Neuronal stem cell (in vitro differentiated cells): ENCODE data around the gene PHLDA1.

Experiments used
- DNase-seq: peaks from one replicate; pipeline ENCODE4 v3.0.0-alpha.2; 2013; ENCODE audit warnings: low spot score
- H2AFZ ChIP-seq: one replicate; pipeline ENCODE4 v1.6.1; 2013; ENCODE audit warnings: mild to moderate bottlenecking, low read length, inconsistent platforms
- H2AK5ac ChIP-seq: 2 replicates; pipeline ENCODE4 v1.6.1; 2013; ENCODE audit warnings: low read depth, mild to moderate bottlenecking, inconsistent platforms, low read length, moderate library complexity, mixed read lengths
- H2BK120ac ChIP-seq: 2 replicates; pipeline ENCODE4 v1.6.1; 2013; ENCODE audit warnings: low read depth, mild to moderate bottlenecking, inconsistent platforms, low read length, moderate library complexity, mixed read lengths
- H2BK12ac ChIP-seq: one replicate; pipeline ENCODE4 v1.6.1; 2013; ENCODE audit warnings: low read length, inconsistent platforms
- H2BK15ac ChIP-seq: 2 replicates; pipeline ENCODE4 v1.6.1; 2013; ENCODE audit warnings: mild to moderate bottlenecking, low read length, inconsistent platforms, mixed read lengths
- H2BK5ac ChIP-seq: one replicate; pipeline ENCODE4 v1.6.1; 2013; ENCODE audit warnings: inconsistent platforms, mild to moderate bottlenecking, low read length, moderate library complexity
- H3K14ac ChIP-seq: one replicate; pipeline ENCODE4 v1.6.1; 2013; ENCODE audit warnings: low read length, inconsistent platforms
- H3K18ac ChIP-seq: 2 replicates; pipeline ENCODE4 v1.6.1; 2013; ENCODE audit warnings: low read length, inconsistent platforms
- H3K23ac ChIP-seq: 2 replicates; pipeline ENCODE4 v1.6.1; 2013; ENCODE audit warnings: low read depth, mild to moderate bottlenecking, mixed read lengths, low read length, inconsistent platforms; ENCODE audit not compliant: poor library complexity
- H3K27ac ChIP-seq: replicated peaks from 3 replicates; pipeline ENCODE4 v1.5.1; 2013; ENCODE audit warnings: low read length, inconsistent platforms
- H3K27me3 ChIP-seq, 3 experiments: 2 replicates each; pipeline ENCODE4 v1.6.1; 2013; ENCODE audit warnings: low read length in 3 of 3, mild to moderate bottlenecking in 2 of 3, inconsistent platforms in 1 of 3, low read depth in 1 of 3, mixed read lengths in 1 of 3, moderate library complexity in 1 of 3; ENCODE audit not compliant: control insufficient read depth in 3 of 3, insufficient read depth in 3 of 3
- H3K36me3 ChIP-seq, 2 donors: replicated peaks in 1 of 2; 2 replicates each; pipeline ENCODE4 v1.6.1; 2013; ENCODE audit warnings: low read length in 2 of 2; ENCODE audit not compliant: control insufficient read depth in 2 of 2, insufficient read depth in 2 of 2
- H3K4ac ChIP-seq: 2 replicates; pipeline ENCODE4 v1.6.1; 2013; ENCODE audit warnings: inconsistent platforms, mild to moderate bottlenecking, low read length, moderate library complexity
- H3K4me1 ChIP-seq, 2 donors: 1 replicate in 1 of 2; 2 replicates in 1 of 2; pipeline ENCODE4 v1.6.1; 2013; ENCODE audit warnings: low read length in 2 of 2, low read depth in 1 of 2; ENCODE audit not compliant: control insufficient read depth in 2 of 2, insufficient read depth in 1 of 2
- H3K4me2 ChIP-seq: one replicate; pipeline ENCODE4 v1.6.1; 2013; ENCODE audit warnings: mild to moderate bottlenecking, low read length, inconsistent platforms; ENCODE audit not compliant: insufficient read depth, poor library complexity, severe bottlenecking
- H3K4me3 ChIP-seq, 2 donors: 2 replicates each; pipeline ENCODE4 v1.5.1; 2013; ENCODE audit warnings: low read length in 2 of 2, mild to moderate bottlenecking in 2 of 2, inconsistent platforms in 1 of 2, moderate library complexity in 1 of 2
- H3K79me1 ChIP-seq: one replicate; pipeline ENCODE4 v1.6.1; 2013; ENCODE audit warnings: low read depth, mild to moderate bottlenecking, inconsistent platforms, low read length, moderate library complexity
- H3K9ac ChIP-seq: one replicate; pipeline ENCODE4 v1.6.1; 2013; ENCODE audit warnings: mild to moderate bottlenecking, low read depth, low read length, inconsistent platforms; ENCODE audit not compliant: poor library complexity
- H3K9me3 ChIP-seq, 2 donors: replicated peaks in 1 of 2; 2 replicates each; pipeline versions ENCODE3 to v1.6.1; 2013; ENCODE audit warnings: low read length in 2 of 2, mild to moderate bottlenecking in 2 of 2, inconsistent platforms in 1 of 2, low read depth in 1 of 2, mixed read lengths in 1 of 2, moderate library complexity in 1 of 2; ENCODE audit not compliant: control insufficient read depth in 2 of 2, insufficient read depth in 1 of 2
- H4K8ac ChIP-seq: one replicate; pipeline ENCODE4 v1.6.1; 2013; ENCODE audit warnings: low read depth, mild to moderate bottlenecking, inconsistent platforms, low read length, moderate library complexity
- H4K91ac ChIP-seq: one replicate; pipeline ENCODE4 v1.6.1; 2013; ENCODE audit warnings: low read length, low read depth, mild to moderate bottlenecking, inconsistent platforms; ENCODE audit not compliant: poor library complexity
- WGBS, 2 donors: extraction: QIAGEN DNeasy Blood & Tissue Kit; methylation state at CpG; one replicate each; pipeline ENCODE4 v1.1.7; 2013; ENCODE audit warnings: missing lambda C conversion rate in 2 of 2, mixed read lengths in 1 of 2; ENCODE audit not compliant: insufficient read length in 2 of 2, insufficient replicate concordance in 1 of 2; ENCODE audit errors: extremely low coverage in 2 of 2; 5-methylcytosine and 5-hydroxymethylcytosine counted together

Gene PHLDA1

GRCh38 chr12:76023069-76023690, 8.4 kb downstream of the PHLDA1 start:
- no peak overlapping the region for H2BK120ac ChIP-seq
- no peak for DNase-seq
- H3K4me3 ChIP-seq: no peak overlapping the region
- H4K8ac ChIP-seq: no peak overlapping the region
- no peak overlapping the region for H4K91ac ChIP-seq
- H3K4me1 ChIP-seq: peaks cover 0 to 22% of the 10 kb centered on the region in 2 donors
- H3K4me2 ChIP-seq: no peak overlapping the region
- H3K18ac ChIP-seq: no peak overlapping the region
- H3K23ac ChIP-seq: no peak overlapping the region
- no peaks in the 10 kb centered on the region for H3K9me3 ChIP-seq
- no peak overlapping the region for H3K4ac ChIP-seq
- no peak overlapping the region for H2BK12ac ChIP-seq
- no CpG with 5 or more reads among the region's 2 CpGs for WGBS, 2 donors
- H3K14ac ChIP-seq: no peak overlapping the region
- H2AFZ ChIP-seq: no peak overlapping the region
- no peak overlapping the region for H2BK15ac ChIP-seq
- no peaks in the 10 kb centered on the region for H3K79me1 ChIP-seq
- no peak overlapping the region for H2AK5ac ChIP-seq
- no peak overlapping the region for H3K9ac ChIP-seq
- H3K27ac ChIP-seq: no peak overlapping the region
- peaks cover 0 to 16% of the 10 kb centered on the region in 2 donors for H3K36me3 ChIP-seq
- H3K27me3 ChIP-seq: no peaks in the 10 kb centered on the region
- H2BK5ac ChIP-seq: no peak overlapping the region

- Histone ChIP-seq H2AK5ac (no peak overlapping the region), H4K8ac (no peak overlapping the region), H3K23ac (no peak overlapping the region), H3K4me3 (no peak overlapping the region), H3K79me1 (no peaks in the 10 kb centered on the region), H3K36me3 (peaks cover 0 to 10% of the 10 kb centered on the region in 2 donors), H2BK15ac (no peak overlapping the region), H3K4me2 (no peak overlapping the region), H3K4ac (no peak overlapping the region), H3K27me3 (no peaks in the 10 kb centered on the region), H3K18ac (no peak overlapping the region), H3K14ac (no peak overlapping the region), H2BK12ac (no peak overlapping the region), H3K9ac (no peak overlapping the region), H3K4me1 (peaks cover 0 to 23% of the 10 kb centered on the region in 2 donors), H2BK5ac (no peak overlapping the region), H4K91ac (no peak overlapping the region), H2AFZ (no peak overlapping the region), H2BK120ac (no peak overlapping the region), H3K27ac (no peak overlapping the region), H3K9me3 (no peaks in the 10 kb centered on the region)
- no peak for DNase-seq
- no CpG with 5 or more reads among the region's 3 CpGs for WGBS, 2 donors
Measured at GRCh38 chr12:76022506-76022905, 9.1 kb downstream of the PHLDA1 start.

GRCh38 chr12:76020731-76021672, 10.6 kb downstream of the PHLDA1 start:
- H2AK5ac ChIP-seq: no peak overlapping the region
- DNase-seq: no peak
- no peaks in the 10 kb centered on the region for H3K9me3 ChIP-seq
- no peak overlapping the region for H3K27ac ChIP-seq
- peak overlapping the region; percentile 67 for H2AFZ ChIP-seq
- H3K23ac ChIP-seq: no peak overlapping the region
- H3K27me3 ChIP-seq: no peaks in the 10 kb centered on the region
- no peak overlapping the region for H3K4me2 ChIP-seq
- no peaks in the 10 kb centered on the region for H3K79me1 ChIP-seq
- H3K18ac ChIP-seq: no peak overlapping the region
- H2BK12ac ChIP-seq: no peak overlapping the region
- H3K4me3 ChIP-seq: no peak overlapping the region
- no peak overlapping the region for H3K9ac ChIP-seq
- no peaks in the 10 kb centered on the region for H3K36me3 ChIP-seq
- H2BK5ac ChIP-seq: no peak overlapping the region
- H3K4me1 ChIP-seq: peaks cover 0 to 17% of the 10 kb centered on the region in 2 donors
- H3K14ac ChIP-seq: no peak overlapping the region
- no peak overlapping the region for H4K91ac ChIP-seq
- H2BK15ac ChIP-seq: no peak overlapping the region
- H4K8ac ChIP-seq: no peak overlapping the region
- no peak overlapping the region for H2BK120ac ChIP-seq
- WGBS, 2 donors: no CpG with 5 or more reads among the region's 15 CpGs
- H3K4ac ChIP-seq: no peak overlapping the region

- no peaks in the 10 kb centered on the region for H3K36me3 ChIP-seq
Measured at GRCh38 chr12:76020281-76020680, 11.3 kb downstream of the PHLDA1 start.

More at GRCh38 chr12:76020281-76020680, 11.3 kb downstream of the PHLDA1 start:
- DNase-seq: no peak
- no peaks in the 10 kb centered on the region for H3K79me1 ChIP-seq
- no peak overlapping the region for H4K8ac ChIP-seq
- no peak overlapping the region for H2BK5ac ChIP-seq
- no peak overlapping the region for H2AK5ac ChIP-seq
- no peak overlapping the region for H3K9ac ChIP-seq
- H3K4me2 ChIP-seq: no peak overlapping the region
- no peak overlapping the region for H3K14ac ChIP-seq
- H3K18ac ChIP-seq: no peak overlapping the region
- H3K4me1 ChIP-seq: peaks cover 0 to 10% of the 10 kb centered on the region in 2 donors
- H3K27me3 ChIP-seq: no peaks in the 10 kb centered on the region
- no peaks in the 10 kb centered on the region for H3K9me3 ChIP-seq
- H2AFZ ChIP-seq: peak overlapping the region; percentile 67
- no peak overlapping the region for H4K91ac ChIP-seq
- H3K27ac ChIP-seq: no peak overlapping the region
- H2BK120ac ChIP-seq: no peak overlapping the region
- no peak overlapping the region for H3K4ac ChIP-seq
- H2BK12ac ChIP-seq: no peak overlapping the region
- H2BK15ac ChIP-seq: no peak overlapping the region
- H3K23ac ChIP-seq: no peak overlapping the region
- whole genome bisulfite sequencing, 2 donors: no CpG with 5 or more reads among the region's 5 CpGs
- H3K4me3 ChIP-seq: no peak overlapping the region
